Measurements from ENCODE around the gene TBC1D9. TPM values are rescaled to one million over a fixed set of nuclear protein-coding genes. Genes with fewer than 3 reads are reported as not detected.

TBC1D9 gene
- total RNA-seq, 2 experiments from 2014 or later = 1.0 to 13.0 TPM

DNA sequence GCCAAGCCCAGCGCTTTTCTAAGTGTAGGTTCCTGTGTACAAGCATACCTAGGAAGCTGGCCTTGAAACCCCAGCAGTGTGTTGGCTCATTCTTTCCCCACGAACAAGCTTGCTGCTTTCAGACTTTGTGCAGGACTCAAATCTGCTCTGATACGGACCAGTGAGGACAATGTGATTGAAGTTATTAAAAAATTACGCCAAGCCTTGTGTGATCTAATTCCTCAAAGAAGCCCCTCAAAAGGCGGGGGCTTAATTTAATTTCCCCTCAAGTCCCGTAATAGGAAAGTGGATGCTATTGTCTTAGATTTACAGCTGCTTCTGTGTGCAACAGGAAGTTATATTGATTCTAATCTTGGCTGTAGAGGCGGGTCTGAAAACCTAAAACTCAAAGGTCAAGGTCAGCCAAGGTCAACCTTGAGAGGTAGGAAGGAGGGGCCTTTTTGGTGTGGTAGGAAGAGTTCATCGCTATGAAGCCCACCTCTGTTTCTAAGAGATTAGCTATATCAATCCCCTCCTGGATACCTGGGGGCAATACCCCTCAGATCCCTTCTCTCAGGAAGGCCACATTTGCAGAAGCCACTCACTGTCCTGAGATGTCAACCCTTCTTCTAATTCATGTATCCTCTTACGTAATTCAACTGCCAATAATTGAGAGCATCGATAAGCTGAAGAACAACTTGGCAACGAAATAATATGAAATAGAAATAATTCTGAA is 45.1 kb downstream of the TBC1D9 start:
- Histone ChIP-seq H3K9me2 (ENCODE audit: insufficient read depth, low read length) (no peaks in the 10 kb centered on the region), H3K4me3 (ENCODE audit: low read depth, low read length, poor library complexity, severe bottlenecking) (peak overlapping the region; percentile 11), H3K4me2 (ENCODE audit: low read length) (peak overlapping the region; percentile 65), H4K20me1 (ENCODE audit: insufficient read depth, low read length) (no peaks in the 10 kb centered on the region), H3K36me3 (ENCODE audit: insufficient read depth, low read length) (no peaks in the 10 kb centered on the region), H3K9me3 (ENCODE audit: low read length) (no peaks in the 10 kb centered on the region), H2AFZ (ENCODE audit: low read length) (peak overlapping the region; percentile 52; the same call in 1 of the 2 replicates), H3K4me1 (ENCODE audit: insufficient read depth, low read length, poor library complexity, severe bottlenecking) (peaks cover 29% of the 10 kb centered on the region), H3K27ac (ENCODE audit: low read depth, low read length, poor library complexity, severe bottlenecking) (peak overlapping the region; percentile 21), H3K79me2 (ENCODE audit: insufficient read depth, low read depth, low read length) (no peaks in the 10 kb centered on the region)
- POLR2A ChIA-PET = interaction anchor here (0.5 to 5.5 kb wide), 6 partner anchors 10 to 325 kb away, joined by 3 to 73 read pairs (median 4); no protein-coding TSS in a partner anchor
- TF ChIP-seq, protein P1, sequence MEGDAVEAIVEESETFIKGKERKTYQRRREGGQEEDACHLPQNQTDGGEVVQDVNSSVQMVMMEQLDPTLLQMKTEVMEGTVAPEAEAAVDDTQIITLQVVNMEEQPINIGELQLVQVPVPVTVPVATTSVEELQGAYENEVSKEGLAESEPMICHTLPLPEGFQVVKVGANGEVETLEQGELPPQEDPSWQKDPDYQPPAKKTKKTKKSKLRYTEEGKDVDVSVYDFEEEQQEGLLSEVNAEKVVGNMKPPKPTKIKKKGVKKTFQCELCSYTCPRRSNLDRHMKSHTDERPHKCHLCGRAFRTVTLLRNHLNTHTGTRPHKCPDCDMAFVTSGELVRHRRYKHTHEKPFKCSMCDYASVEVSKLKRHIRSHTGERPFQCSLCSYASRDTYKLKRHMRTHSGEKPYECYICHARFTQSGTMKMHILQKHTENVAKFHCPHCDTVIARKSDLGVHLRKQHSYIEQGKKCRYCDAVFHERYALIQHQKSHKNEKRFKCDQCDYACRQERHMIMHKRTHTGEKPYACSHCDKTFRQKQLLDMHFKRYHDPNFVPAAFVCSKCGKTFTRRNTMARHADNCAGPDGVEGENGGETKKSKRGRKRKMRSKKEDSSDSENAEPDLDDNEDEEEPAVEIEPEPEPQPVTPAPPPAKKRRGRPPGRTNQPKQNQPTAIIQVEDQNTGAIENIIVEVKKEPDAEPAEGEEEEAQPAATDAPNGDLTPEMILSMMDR (conservative IDR thresholded peaks at IDR 0.05; ENCODE audit: low read length) = no peak
- no peak for TF ChIP-seq EZH2phosphoT487 (IDR thresholded peaks at IDR 0.05; ENCODE audit: borderline replicate concordance, low read depth, low read length)
- intact Hi-C loops (cut with micrococcal nuclease; ENCODE audit: unreplicated experiment) = no loop called here
- BruUV-seq (replicated peaks) = no TSS peak
- DNase-seq (ENCODE audit: low spot score) = peak; percentile 51
- CTCF ChIA-PET (ENCODE audit: unreplicated experiment) = interaction anchor here (1.0 kb wide), 1 partner anchor 9 kb away, joined by 5 read pairs; no protein-coding TSS in a partner anchor

DNA sequence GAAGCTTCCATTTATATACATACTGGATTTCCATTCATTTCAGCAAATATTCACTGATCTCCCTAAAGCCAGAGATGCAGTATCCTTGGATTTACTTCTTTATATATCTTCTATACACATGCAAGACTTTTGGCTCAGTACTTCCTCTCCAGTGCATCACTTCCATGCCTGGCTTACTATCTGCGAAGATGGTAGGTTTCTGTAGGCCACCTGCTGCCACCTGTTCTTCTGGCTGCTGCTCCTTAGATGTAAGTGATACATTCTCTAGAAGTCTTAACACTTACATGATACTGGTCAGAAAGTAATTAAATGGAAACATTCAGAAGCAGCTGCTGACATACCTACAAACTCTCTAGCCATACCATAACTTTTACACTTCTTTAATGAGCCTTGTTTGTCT is 48.9 kb downstream of the TBC1D9 start:
- Histone ChIP-seq H3K4me3 (ENCODE audit: low read depth, low read length, poor library complexity, severe bottlenecking) (no peak overlapping the region), H4K20me1 (ENCODE audit: insufficient read depth, low read length) (no peaks in the 10 kb centered on the region), H3K4me2 (ENCODE audit: low read length) (peak overlapping the region; percentile 9; the same call in 1 of the 2 replicates), H3K36me3 (ENCODE audit: insufficient read depth, low read length) (no peaks in the 10 kb centered on the region), H3K9me3 (ENCODE audit: low read length) (no peaks in the 10 kb centered on the region), H3K79me2 (ENCODE audit: insufficient read depth, low read depth, low read length) (no peaks in the 10 kb centered on the region), H3K4me1 (ENCODE audit: insufficient read depth, low read length, poor library complexity, severe bottlenecking) (peaks cover 34% of the 10 kb centered on the region), H3K9me2 (ENCODE audit: insufficient read depth, low read length) (no peaks in the 10 kb centered on the region), H2AFZ (ENCODE audit: low read length) (no peak overlapping the region), H3K27ac (ENCODE audit: low read depth, low read length, poor library complexity, severe bottlenecking) (peak overlapping the region; percentile 14)
- ChIA-PET POLR2A (interaction anchor here (2.3 to 5.5 kb wide), 2 partner anchors 8 to 13 kb away, joined by 6 to 73 read pairs; no protein-coding TSS in a partner anchor), CTCF (ENCODE audit: unreplicated experiment) (no interaction called here)
- peak; percentile 53 for DNase-seq (ENCODE audit: low spot score)
- no TSS peak for BruUV-seq (replicated peaks)
- intact Hi-C loops (cut with micrococcal nuclease; ENCODE audit: unreplicated experiment) = no loop called here
- TF ChIP-seq, protein P1 (conservative IDR thresholded peaks at IDR 0.05; ENCODE audit: low read length) = no peak
- TF ChIP-seq EZH2phosphoT487 (IDR thresholded peaks at IDR 0.05; ENCODE audit: borderline replicate concordance, low read depth, low read length) = no peak

DNA sequence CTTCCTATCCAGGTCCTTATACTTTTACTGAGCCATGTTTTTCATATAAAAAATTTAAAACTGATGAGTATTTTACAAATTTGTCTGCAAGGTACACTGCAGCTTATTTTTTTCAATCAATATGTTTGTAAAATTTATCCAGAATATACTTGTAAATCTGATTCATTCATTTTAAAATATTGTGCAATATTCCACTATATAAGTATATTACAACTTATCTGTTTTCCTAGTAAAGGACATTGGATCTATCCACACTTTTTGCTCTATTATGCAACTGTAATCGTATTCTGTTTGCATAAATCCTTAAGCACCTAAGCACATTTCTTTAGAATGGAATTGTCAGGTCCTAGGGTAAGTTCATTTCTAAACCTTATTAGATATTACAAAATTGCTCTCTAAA is 49.5 kb downstream of the TBC1D9 start:
- no peak overlapping the region for H3K4me2 ChIP-seq (ENCODE audit: low read length)
- intact Hi-C loops (cut with micrococcal nuclease; ENCODE audit: unreplicated experiment) = no loop called here
- ChIA-PET CTCF (ENCODE audit: unreplicated experiment) (no interaction called here), POLR2A (interaction anchor here (2.3 kb wide), 1 partner anchor 9 kb away, joined by 6 read pairs; no protein-coding TSS in a partner anchor)
- no TSS peak for BruUV-seq (replicated peaks)
- H3K36me3 ChIP-seq (ENCODE audit: insufficient read depth, low read length) = no peaks in the 10 kb centered on the region
- no peaks in the 10 kb centered on the region for H3K79me2 ChIP-seq (ENCODE audit: insufficient read depth, low read depth, low read length)
- H2AFZ ChIP-seq (ENCODE audit: low read length) = no peak overlapping the region
- TF ChIP-seq, protein P1 (conservative IDR thresholded peaks at IDR 0.05; ENCODE audit: low read length) = no peak
- no peak for TF ChIP-seq EZH2phosphoT487 (IDR thresholded peaks at IDR 0.05; ENCODE audit: borderline replicate concordance, low read depth, low read length)
- H3K4me1 ChIP-seq (ENCODE audit: insufficient read depth, low read length, poor library complexity, severe bottlenecking) = peaks cover 30% of the 10 kb centered on the region
- H4K20me1 ChIP-seq (ENCODE audit: insufficient read depth, low read length) = no peaks in the 10 kb centered on the region
- no peaks in the 10 kb centered on the region for H3K9me2 ChIP-seq (ENCODE audit: insufficient read depth, low read length)
- H3K4me3 ChIP-seq (ENCODE audit: low read depth, low read length, poor library complexity, severe bottlenecking) = no peak overlapping the region
- no peaks in the 10 kb centered on the region for H3K9me3 ChIP-seq (ENCODE audit: low read length)
- no peak for DNase-seq (ENCODE audit: low spot score)
- H3K27ac ChIP-seq (ENCODE audit: low read depth, low read length, poor library complexity, severe bottlenecking) = no peak overlapping the region
